Measurements from ENCODE around the gene GDPD4. TPM values are rescaled to one million over a fixed set of nuclear protein-coding genes. Genes with fewer than 3 reads are reported as not detected.

Gene GDPD4
- total and polyA plus RNA-seq, 2 of the 4 experiments (the other 2 are of a cell fraction): not detected

GRCh38 chr11:77178150-77178549 is 123.3 kb downstream of the GDPD4 start:
- H2BK120ac ChIP-seq (ENCODE audit: low read depth, low read length): no peak overlapping the region
- no peak overlapping the region for H2AK9ac ChIP-seq (replicated peaks; ENCODE audit: low read depth, low read length, poor library complexity)
- BruUV-seq (replicated peaks): no TSS peak
- no peak overlapping the region for H3K18ac ChIP-seq (ENCODE audit: low read depth, low read length)
- no peak overlapping the region for H2AFZ ChIP-seq (replicated peaks; ENCODE audit: low read length, poor library complexity)
- 58% methylated on average over 1 of the region's 4 CpGs; no CpG with 5 or more reads in 1 of the 2 experiments for WGBS, 2 experiments (ENCODE audit: extremely low coverage in 2 of 2, insufficient read length in 1 of 2)
- H2BK20ac ChIP-seq (ENCODE audit: low read depth, low read length): no peak overlapping the region
- POLR2A ChIA-PET (ENCODE audit: unreplicated experiment): no interaction called here
- H4K91ac ChIP-seq (ENCODE audit: insufficient read depth, low read depth, low read length): no peak overlapping the region
- H3K79me1 ChIP-seq (ENCODE audit: low read depth in 1 of 2, low read length in 2 of 2): no peaks in the 10 kb centered on the region
- H2BK5ac ChIP-seq (ENCODE audit: low read depth, low read length, poor library complexity, severe bottlenecking): no peak overlapping the region
- no peaks in the 10 kb centered on the region for H3K9me3 ChIP-seq (ENCODE audit: control insufficient read depth, insufficient read depth, low read length)
- no peak overlapping the region for H3K23ac ChIP-seq (ENCODE audit: low read depth, low read length)
- no peak overlapping the region for H3K56ac ChIP-seq (ENCODE audit: extremely low read depth, insufficient read depth, low read length)
- dilution Hi-C loops (cut with HindIII; ENCODE audit: low sequenced_read_pairs, unreplicated experiment) (no loop called here), intact Hi-C loops (cut with micrococcal nuclease) (no loop called here), in situ Hi-C loops (cut with MboI; ENCODE audit: low sequenced_read_pairs) (no loop called here)
- H3K27me3 ChIP-seq (ENCODE audit: control insufficient read depth, insufficient read depth, low read length): peaks cover 37% of the 10 kb centered on the region
- DNase-seq (no peak), ATAC-seq (ENCODE audit: low read depth) (no peak)
- no peak overlapping the region for H4K8ac ChIP-seq (ENCODE audit: low read depth in 2 of 2, low read length in 2 of 2)
- H4K20me1 ChIP-seq (ENCODE audit: insufficient read depth, low read length): no peaks in the 10 kb centered on the region
- no peak overlapping the region for H2AK5ac ChIP-seq (ENCODE audit: low read depth, low read length)
- no peak overlapping the region for H3K27ac ChIP-seq (ENCODE audit: insufficient read depth, low read length)
- no peaks in the 10 kb centered on the region for H3K36me3 ChIP-seq (ENCODE audit: control insufficient read depth, insufficient read depth, low read length)
- TF ChIP-seq, protein P1, sequence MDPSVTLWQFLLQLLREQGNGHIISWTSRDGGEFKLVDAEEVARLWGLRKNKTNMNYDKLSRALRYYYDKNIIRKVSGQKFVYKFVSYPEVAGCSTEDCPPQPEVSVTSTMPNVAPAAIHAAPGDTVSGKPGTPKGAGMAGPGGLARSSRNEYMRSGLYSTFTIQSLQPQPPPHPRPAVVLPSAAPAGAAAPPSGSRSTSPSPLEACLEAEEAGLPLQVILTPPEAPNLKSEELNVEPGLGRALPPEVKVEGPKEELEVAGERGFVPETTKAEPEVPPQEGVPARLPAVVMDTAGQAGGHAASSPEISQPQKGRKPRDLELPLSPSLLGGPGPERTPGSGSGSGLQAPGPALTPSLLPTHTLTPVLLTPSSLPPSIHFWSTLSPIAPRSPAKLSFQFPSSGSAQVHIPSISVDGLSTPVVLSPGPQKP (IDR thresholded peaks at IDR 0.05; ENCODE audit: borderline replicate concordance, low read depth, low read length): no peak
- TF ChIP-seq CTCF (conservative IDR thresholded peaks at IDR 0.05; ENCODE audit: low read depth, low read length): no peak
- TF ChIP-seq FOS (IDR thresholded peaks at IDR 0.05; ENCODE audit: low read depth, low read length): no peak
- TF ChIP-seq MAFK (IDR thresholded peaks at IDR 0.05; ENCODE audit: low read depth, low read length): no peak
- TF ChIP-seq SMC3 (IDR thresholded peaks at IDR 0.05; ENCODE audit: low read depth, low read length): no peak
- no peak for TF ChIP-seq USF2 (IDR thresholded peaks at IDR 0.05; ENCODE audit: low read depth, low read length)
- no peak for TF ChIP-seq RAD21 (IDR thresholded peaks at IDR 0.05; ENCODE audit: low read length)
- TF ChIP-seq BHLHE40 (IDR thresholded peaks at IDR 0.05; ENCODE audit: low read depth, low read length): no peak
- no peak for TF ChIP-seq RFX5 (IDR thresholded peaks at IDR 0.05; ENCODE audit: low read depth, low read length)
- no peak for TF ChIP-seq CEBPB (IDR thresholded peaks at IDR 0.05; ENCODE audit: low read depth, low read length)
- no peak for TF ChIP-seq MAZ (IDR thresholded peaks at IDR 0.05; ENCODE audit: borderline replicate concordance, low read depth, low read length)
- no peak for TF ChIP-seq CHD1 (IDR thresholded peaks at IDR 0.05; ENCODE audit: low read depth, low read length)
- TF ChIP-seq RCOR1 (IDR thresholded peaks at IDR 0.05; ENCODE audit: insufficient replicate concordance, low read length): no peak
- no peak for TF ChIP-seq POLR2A (IDR thresholded peaks at IDR 0.05; ENCODE audit: low read depth, low read length)
- no peak for TF ChIP-seq NFE2L2 (IDR thresholded peaks at IDR 0.05; ENCODE audit: low read depth, low read length)
- TF ChIP-seq MXI1 (IDR thresholded peaks at IDR 0.05; ENCODE audit: borderline replicate concordance, low read depth, low read length): no peak
- no peak overlapping the region for H3K14ac ChIP-seq (replicated peaks; ENCODE audit: low read depth, low read length)
- no peak overlapping the region for H2BK15ac ChIP-seq (ENCODE audit: low read depth, low read length)
- H3K4me3 ChIP-seq (ENCODE audit: insufficient read depth, low read depth, low read length): no peak overlapping the region
- no peak overlapping the region for H3K9ac ChIP-seq (ENCODE audit: low read depth, low read length)
- CTCF ChIA-PET: no interaction called here
- H3K4me1 ChIP-seq (ENCODE audit: control insufficient read depth, insufficient read depth, low read length): no peaks in the 10 kb centered on the region
- no peak overlapping the region for H3K4me2 ChIP-seq (ENCODE audit: low read depth, low read length)
- peaks cover 3% of the 10 kb centered on the region; the same call in 1 of the 2 replicates for H3K9me1 ChIP-seq (ENCODE audit: insufficient read depth, low read length)
- H4K5ac ChIP-seq (ENCODE audit: low read depth, low read length): no peak overlapping the region
- no peak overlapping the region for H3K4ac ChIP-seq (ENCODE audit: low read depth, low read length)
